Endometrium (tissue), 2 donors: ENCODE data around the gene TOMM70.

ENCODE experiments used
- FAIRE-seq: peaks from 2 replicates; lab custom pipeline; 2012; peaks lifted over from hg19 to GRCh38; lab: Jason Lieb, UNC
- donor health status: control.
- donor health status: control.

TOMM70 gene

DNA sequence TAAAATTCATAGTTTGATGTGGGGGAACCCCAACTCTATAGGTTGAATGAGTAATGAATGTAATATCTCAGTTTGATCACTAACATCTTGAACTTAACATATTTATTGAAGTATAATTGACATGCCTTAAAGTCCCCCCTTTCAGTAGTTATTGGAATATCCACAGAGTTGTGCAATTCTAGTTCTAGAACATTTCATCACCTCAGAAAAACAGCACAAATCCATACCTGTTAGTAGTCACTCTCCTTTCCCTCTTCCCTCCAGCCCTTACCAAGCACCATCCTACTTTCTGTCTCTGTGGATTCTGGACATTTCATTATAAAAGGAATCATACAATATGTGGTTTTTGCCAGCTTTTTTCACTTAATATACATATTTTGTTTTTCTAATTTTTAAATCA is 75.1 kb downstream of the TOMM70 start:
- FAIRE-seq = no peak

DNA sequence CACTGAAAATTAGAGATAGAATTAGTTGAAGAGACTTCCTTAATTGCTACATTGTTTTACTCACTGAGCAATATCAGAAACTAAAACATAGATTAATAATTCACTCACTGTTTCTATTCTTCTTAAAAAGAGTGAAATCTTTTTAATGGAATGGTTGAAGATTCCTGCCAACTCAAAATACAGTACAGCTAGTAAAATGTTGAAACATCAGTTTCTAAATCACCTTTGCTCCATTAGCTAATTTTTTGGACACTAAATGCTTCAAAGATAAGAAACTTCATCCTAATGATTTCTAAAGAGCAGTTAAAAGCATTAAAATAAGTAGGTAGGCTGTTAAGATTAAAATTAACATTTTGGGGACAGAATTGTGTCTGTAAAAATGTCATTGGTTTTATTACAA is 76.8 kb downstream of the TOMM70 start:
- no peak for FAIRE-seq

DNA sequence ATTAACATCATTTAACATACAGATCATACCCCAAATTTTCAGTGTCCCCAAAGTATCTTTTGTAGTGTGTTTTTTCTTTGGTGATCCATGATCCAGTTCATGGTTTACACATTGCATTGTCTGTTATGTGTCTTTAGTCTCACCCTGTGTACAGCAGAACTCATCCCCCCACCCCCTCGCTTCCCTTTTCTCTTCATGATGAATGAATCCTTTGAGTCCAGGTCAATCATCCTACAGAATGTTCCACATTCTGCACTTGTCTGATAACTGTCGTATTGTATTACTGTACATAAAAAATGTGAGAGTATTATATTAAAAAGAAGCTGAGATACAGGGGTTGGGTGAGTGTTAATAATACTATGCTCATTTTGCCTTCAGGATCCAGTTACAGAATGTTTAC is 80.9 kb downstream of the TOMM70 start:
- no peak for FAIRE-seq

GRCh38 chr3:100317912-100318311 is 83.0 kb downstream of the TOMM70 start:
- no peak for FAIRE-seq

DNA sequence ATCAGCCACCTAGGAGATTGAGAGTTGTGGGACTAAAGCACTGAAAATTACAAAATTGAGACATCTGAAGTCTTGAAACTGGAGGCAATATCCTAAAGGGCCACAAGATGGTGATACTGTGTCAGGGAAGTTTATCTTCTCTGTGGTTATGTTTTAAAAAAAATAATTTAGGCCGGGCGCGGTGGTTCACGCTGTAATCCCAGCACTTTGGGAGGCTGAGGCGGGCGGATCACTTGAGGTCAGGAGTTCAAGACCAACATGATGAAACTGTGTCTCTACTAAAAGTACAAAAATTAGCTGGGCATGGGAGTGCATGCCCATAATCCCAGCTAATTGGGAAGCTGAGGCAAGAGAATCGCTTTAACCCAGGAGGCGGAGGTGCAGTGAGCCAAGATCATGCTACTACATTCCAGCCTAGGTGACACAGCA is 84.2 kb downstream of the TOMM70 start:
- no peak for FAIRE-seq
